GM18951 (cell line): Measurements from ENCODE around the gene ZBTB4.
A peak's percentile ranks its signal among the peaks of the same experiment; 100 is the strongest.

Experiments used
- POLR2A ChIP-seq: IDR thresholded peaks from 4 replicates; pipeline ENCODE4 v1.6.1; 2011; ENCODE audit warnings: mild to moderate bottlenecking; ENCODE audit not compliant: insufficient read length, insufficient read depth; ENCODE audit errors: extremely low read depth
- in situ Hi-C: fragments of 300-500 bp; cut with MboI; formaldehyde crosslinking; loops from one replicate; pipeline ENCODE4 v1.12.0; 2022; ENCODE audit warnings: low sequenced_read_pairs, mixed read lengths, inconsistent platforms; ENCODE audit not compliant: unreplicated experiment

ZBTB4 gene

DNA sequence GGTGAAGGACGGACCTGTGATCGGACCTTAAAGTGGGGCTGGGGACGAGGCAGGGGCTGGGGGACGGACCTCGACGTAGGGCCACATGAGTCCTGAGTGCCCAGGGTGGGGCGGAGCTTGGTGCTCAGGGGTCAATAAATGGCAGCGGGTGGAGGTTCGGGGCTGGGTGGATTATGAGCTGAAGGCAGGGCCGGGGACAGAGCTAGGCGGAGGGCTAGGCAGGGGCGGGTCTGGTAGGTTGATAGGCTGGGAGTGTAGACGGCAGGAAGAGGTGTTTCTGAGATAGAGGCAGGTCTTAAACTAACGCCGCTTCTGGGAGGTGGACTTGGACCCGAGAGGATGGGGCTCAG lies 33.8 kb downstream of the ZBTB4 start:
- TF ChIP-seq POLR2A: no peak
- in situ Hi-C loops: no loop called here

DNA sequence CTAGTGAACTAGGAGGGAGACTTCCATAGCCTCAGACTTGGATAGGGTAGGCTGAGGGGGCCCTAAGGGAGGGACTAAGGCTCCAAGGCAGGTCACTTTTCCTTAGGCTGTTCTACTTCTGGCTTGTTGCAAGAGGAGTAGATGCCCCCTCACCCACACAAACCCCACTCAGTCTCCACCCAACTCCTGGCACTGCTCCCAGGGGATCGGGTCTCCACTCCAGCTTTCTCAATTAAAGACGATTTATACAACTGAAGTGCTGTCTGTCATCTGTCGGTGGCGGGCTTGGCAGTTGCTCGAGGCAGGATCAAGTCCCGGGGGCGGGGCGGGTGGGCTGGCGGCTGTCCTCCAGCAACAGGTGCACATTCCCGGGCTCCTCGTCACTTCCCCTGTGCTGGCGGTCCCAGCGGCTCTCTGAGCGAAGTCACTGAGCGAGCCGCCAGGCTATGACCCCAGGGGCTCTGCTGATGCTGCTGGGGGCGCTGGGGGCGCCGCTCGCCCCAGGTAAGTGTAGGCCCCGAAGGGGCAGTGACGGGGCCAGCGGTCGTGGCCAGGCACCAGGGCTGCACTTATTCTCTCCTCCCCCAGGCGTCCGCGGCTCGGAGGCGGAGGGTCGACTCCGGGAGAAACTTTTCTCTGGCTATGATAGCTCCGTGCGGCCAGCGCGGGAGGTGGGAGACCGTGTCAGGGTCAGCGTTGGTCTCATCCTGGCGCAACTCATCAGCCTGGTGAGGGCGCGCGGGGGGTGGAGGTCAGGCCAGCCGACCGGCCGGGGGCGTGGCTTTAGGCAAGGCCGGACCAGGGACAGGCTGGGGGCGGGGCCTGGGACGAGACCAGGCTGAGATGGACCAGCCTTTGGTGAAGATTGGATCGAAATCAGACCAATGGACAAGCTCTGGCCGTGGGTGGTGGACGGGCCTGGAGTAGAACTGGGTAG lies 34.5 kb downstream of the ZBTB4 start, which contains the start of gene CHRNB1:
Gene CHRNB1 (plus strand): TSS at position 380 of the 937 bp plus-strand sequence. CDS start 67 bp downstream, at position 447.
- no peak for TF ChIP-seq POLR2A
- in situ Hi-C loops: no loop called here

DNA sequence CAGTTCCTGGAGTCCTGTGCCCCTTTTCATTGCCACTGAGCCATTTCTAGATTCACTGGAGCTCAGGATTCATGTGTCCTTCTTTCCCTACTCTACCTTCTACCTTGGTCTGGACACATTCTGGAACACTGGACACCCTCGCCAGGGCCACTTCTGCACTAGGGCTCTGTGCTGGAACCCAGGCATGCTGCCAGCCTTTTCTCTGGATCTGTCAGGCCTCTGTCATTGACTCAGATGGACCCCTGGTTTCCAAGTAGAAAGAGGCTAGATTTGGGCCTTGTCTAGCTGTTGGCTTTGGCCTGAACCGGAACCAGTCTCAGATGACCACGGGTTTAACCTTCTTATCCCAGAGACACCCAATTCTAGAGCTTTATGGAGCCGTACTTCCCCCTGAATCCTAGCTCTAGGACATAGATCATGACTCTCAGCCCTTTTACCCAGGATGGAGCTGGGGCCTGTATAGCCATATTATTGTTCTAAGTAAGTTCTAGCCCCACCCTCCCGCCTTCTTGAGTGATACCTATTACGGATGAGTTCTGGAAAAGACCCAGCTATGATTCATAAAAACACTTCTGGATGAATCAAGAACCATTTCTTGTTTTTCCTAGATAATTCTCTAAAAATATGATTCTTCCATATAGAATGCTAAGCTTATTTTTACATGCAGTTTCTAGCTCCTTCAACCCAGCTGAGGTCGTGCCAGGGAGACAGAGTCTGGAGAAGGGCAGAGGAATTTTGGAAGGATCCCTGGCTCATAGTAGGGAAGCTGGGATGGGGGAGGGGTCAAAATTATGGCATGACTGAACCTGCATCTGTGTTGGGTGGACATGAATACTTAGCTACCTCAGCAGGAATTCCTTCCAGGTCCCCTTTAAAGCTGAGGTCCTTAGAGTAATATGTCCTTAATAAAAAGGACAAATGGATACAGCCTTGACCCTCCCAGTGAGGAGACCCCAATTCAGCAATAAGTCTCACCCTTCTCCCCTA lies 35.6 kb downstream of the ZBTB4 start:
- no peak for TF ChIP-seq POLR2A
- in situ Hi-C loops: no loop called here

DNA sequence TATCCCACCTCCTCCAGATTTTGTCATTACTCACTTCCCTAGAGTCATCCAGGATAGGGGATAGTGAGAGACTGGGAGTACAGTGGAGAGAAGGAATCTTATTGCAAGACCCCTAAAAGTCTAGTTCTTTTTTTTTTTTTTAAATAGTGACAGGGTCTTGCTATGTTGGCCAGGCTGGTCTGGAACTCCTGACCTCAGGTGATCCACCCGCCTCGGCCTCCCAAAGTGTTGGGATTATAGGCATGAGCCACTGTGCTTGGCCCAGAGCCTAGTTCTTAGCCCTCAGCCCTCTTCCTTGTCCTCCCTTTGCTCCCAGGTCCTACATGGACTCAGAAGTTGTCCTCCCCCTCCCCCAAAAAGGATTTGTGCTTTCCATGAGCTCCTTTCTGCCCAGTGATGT lies 37.3 kb downstream of the ZBTB4 start:
- TF ChIP-seq POLR2A: no peak
- in situ Hi-C loops: no loop called here

DNA sequence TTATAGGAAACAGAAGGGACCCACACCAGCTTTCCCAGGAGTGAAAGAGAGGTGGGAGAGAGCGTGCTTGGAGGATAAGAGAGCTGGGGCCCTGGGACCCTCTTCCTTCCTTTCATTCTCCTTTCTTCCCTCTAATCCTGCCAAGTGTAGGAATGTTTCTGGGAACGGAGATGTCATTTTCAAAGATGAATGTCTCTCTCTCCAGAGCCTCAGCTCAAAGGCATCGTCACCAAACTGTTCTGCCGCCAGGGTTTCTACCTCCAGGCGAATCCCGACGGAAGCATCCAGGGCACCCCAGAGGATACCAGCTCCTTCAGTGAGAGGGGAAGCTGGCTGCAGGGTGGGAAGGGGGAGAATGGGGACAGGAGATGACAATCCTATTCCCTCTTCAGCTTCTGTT lies 38.2 kb downstream of the ZBTB4 start:
- in situ Hi-C loops: no loop called here
- TF ChIP-seq POLR2A: no peak

DNA sequence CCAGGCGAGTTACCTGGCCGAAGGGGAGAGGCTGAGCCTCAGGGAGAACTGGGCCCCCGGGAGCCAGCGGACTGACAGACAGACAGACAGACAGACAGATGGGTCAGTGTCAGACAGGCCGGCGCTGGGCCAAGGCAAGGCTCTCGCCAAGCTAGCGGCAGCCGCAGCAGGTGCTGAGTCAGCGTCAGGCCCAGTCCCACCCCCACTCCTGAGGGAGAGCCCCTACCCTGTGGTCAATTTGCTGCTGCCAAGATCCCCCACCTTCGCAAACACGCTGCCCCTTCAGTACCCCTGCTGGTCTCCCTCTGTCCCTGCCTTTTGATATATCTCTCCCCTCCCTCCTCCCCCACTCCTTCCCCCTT lies 38.6 kb downstream of the ZBTB4 start:
- in situ Hi-C loops: no loop called here
- TF ChIP-seq POLR2A: no peak

DNA sequence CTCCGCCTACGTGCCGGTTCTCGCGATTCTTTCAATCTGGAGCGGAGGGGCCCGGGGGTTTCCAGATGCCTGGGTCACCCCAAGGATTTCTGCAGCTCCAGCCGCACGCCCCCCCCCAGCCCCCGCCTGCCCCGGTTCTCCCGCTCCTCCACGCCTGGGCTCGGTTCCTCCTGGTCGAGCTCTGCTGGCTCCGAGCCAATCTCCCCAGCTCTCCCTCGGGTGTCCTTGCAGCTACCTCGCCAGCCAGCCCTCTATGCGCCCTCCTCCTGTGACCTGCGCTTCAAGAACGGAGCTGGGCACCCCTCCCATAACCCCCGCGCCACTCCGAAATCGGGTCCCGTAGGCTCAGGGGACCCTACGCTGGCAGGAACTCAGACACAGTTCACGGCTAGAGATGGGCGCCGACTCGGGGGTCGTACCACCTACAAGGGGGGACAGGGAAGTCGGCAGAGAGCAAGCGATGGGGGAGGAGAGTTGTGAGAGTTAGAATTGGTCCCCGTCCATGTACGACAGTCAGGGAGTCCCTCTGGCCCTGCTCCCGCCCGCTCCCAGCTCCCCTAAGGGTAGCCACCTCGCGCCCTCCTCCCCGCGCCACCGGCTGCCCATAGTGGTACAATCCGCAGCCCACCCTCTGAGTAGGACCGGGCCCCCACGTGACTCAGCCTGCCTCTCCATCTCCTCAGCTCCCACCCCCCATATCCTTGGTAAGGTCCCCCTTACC lies 39.2 kb downstream of the ZBTB4 start:
- in situ Hi-C loops: no loop called here

DNA sequence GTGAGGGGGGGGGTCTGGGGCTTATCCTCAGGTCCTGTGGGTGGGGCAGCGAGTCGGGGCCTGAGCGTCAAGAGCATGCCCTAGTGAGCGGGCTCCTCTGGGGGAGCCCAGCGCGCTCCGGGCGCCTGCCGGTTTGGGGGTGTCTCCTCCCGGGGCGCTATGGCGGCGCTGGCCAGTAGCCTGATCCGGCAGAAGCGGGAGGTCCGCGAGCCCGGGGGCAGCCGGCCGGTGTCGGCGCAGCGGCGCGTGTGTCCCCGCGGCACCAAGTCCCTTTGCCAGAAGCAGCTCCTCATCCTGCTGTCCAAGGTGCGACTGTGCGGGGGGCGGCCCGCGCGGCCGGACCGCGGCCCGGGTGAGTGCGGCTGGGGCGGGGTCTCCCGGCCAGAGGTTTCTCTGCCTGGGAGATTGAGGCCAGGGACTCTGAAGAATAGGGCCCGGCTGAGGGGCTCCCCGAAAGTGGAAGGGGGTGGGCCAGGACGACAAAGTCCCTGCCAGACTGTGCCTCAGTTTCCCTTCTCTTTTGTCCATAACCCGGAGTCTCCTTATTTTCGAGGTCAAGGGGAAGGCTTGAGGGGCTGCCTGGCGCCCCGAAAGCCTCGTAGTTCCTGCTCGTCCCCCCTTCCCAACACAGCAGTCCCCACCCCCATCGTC lies 39.8 kb downstream of the ZBTB4 start, which contains the start of gene FGF11:
Gene FGF11 (plus strand): TSS at position 51 of the 651 bp plus-strand sequence. CDS start 109 bp downstream, at position 160.
- in situ Hi-C loops: no loop called here
- no peak for TF ChIP-seq POLR2A

More for the DNA sequence above, 39.2 kb downstream of the ZBTB4 start:
- peak; percentile 29 for TF ChIP-seq POLR2A

DNA sequence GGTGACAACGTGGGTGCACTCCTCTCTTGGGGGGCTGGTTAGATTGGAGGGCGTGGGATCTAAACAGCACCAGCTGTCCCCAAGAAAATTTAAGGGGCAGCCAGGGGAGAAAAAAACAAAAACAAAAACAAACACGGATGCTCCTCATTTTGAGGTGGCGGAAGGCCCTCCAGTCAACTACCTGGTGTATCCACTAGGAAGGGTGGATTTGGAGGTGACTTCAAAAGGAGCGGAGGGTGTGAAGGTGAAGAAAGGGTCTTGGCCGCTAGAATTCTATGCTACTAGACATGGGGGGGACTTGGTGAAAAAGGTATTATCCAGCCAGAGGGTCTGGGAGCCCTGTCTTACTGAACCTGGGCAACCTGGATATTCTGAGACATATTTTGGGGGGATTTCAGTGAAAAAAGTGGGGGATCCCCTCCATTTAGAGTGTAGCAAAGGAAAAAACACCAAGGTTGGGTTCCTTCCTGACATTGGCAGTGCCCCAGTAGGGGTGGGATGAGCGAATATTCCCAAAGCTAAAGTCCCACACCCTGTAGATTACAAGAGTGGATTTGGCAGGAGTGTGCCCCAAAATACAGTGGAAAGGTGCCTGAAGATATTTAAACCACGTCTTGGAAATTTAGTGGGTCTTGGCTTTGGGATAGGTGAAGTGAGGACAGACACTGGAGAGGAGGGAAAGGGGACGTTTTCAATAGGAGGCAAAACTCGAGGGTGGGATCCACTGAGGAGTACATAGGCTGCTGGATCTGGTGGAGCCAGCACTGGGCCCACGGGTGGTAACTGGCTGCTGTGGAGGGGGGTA lies 40.6 kb downstream of the ZBTB4 start:
- in situ Hi-C loops: no loop called here

DNA sequence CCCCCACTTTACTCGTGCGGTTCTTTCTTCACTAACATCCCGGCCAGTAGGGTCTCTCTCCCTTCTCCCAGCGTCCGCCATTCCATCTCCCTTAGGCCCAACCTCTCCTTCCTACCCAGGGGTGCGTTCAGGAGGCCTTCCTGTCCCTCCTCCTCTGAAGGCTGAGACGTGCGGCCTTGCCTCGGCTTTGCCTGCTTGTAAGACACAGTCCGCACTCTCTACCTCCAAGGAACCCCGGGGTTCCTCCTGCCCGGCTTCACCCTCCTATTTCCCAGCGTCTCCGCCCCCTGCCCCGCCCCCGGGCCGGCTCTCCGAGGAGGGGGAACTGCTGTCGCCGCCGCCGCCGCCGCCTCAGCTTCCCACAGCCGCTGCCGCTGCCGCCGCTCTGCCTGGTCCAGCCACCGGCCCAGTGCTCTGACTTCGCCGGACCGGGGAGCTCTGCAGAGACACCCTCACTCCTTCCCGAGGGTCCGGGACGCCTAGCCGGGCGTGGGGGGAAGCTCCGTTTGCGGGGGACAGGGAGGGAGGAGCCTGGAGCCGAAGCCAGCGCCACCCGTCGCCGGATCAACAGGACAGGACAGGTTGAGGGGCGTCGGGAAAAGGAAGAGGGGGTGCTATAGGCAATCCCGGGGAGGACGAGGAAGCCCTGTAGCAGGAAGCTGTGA lies 41.3 kb downstream of the ZBTB4 start:
- no peak for TF ChIP-seq POLR2A
- in situ Hi-C loops: no loop called here

More for the DNA sequence above, 40.6 kb downstream of the ZBTB4 start:
- TF ChIP-seq POLR2A: no peak

DNA sequence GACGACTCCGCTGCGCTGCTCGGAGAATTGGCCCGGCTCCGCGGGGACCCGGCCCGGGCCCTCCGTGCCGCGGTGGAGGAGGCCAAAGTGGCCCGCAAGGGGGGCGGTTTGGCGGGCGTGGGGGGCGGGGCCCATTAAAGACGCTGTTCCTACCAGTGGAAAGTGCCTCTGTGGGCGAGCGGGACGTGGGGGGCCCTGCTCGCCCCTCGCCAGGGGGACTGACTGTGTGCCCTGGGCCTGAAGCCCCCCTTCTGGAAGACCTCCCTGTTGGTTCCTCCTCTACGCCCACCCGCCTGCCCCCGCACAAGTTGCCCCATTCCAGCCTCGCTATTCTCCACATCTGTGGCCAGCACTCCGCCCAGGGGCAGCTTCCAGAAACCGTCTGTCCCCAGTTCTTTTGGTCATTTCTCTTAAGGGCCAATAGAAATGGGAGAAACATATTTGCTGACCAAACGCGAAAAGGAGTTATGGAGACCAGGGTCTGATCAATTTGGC lies 42.0 kb downstream of the ZBTB4 start:
- TF ChIP-seq POLR2A: no peak
- in situ Hi-C loops: no loop called here
